GM19035 (cell line): Measurements from ENCODE around the gene COL5A3.
"Not testable (repeated sequence)": the region's sequence is repeated elsewhere in the genome, so short reads cannot be mapped to it uniquely, and the experiment has no call there.

Experiments
- ATAC-seq: cut with Tn5 transposase; IDR thresholded peaks from one replicate; pipeline ENCODE4 v1.9.1; 2021; ENCODE audit not compliant: unreplicated experiment

The COL5A3 gene

GRCh38 chr19:9972103-9972502 lies 38.2 kb downstream of the COL5A3 start:
- ATAC-seq = no peak

- ATAC-seq = no peak
Observed at GRCh38 chr19:9971166-9971897, 39.0 kb downstream of the COL5A3 start.

- no peak for ATAC-seq
Observed at GRCh38 chr19:9970481-9970880, 39.8 kb downstream of the COL5A3 start.

GRCh38 chr19:9969688-9969975 lies 40.7 kb downstream of the COL5A3 start:
- ATAC-seq = no peak

- ATAC-seq = no peak
Observed at GRCh38 chr19:9968820-9969687, 41.2 kb downstream of the COL5A3 start.

- no peak for ATAC-seq
Observed at GRCh38 chr19:9967326-9967725, 43.0 kb downstream of the COL5A3 start.

GRCh38 chr19:9966448-9966847 lies 43.9 kb downstream of the COL5A3 start:
- no peak for ATAC-seq

GRCh38 chr19:9966024-9966423 lies 44.3 kb downstream of the COL5A3 start:
- no peak for ATAC-seq

- no peak for ATAC-seq
Observed at GRCh38 chr19:9962623-9963290, 47.5 kb downstream of the COL5A3 start.

GRCh38 chr19:9961103-9961502 lies 49.2 kb downstream of the COL5A3 start:
- ATAC-seq = no peak

- no peak for ATAC-seq
Observed at GRCh38 chr19:9958379-9958821, 51.9 kb downstream of the COL5A3 start.

GRCh38 chr19:9956956-9957355 lies 53.3 kb downstream of the COL5A3 start:
- no peak for ATAC-seq

GRCh38 chr19:9953802-9954542 lies 56.3 kb downstream of the COL5A3 start:
- no peak for ATAC-seq

- no peak for ATAC-seq
Observed at GRCh38 chr19:9952276-9952675, 58.0 kb downstream of the COL5A3 start.

- ATAC-seq = no peak
Observed at GRCh38 chr19:9947441-9947840, 62.9 kb downstream of the COL5A3 start.

GRCh38 chr19:9946528-9947125 lies 63.7 kb downstream of the COL5A3 start:
- not testable (repeated sequence) for ATAC-seq

GRCh38 chr19:9945319-9945966 lies 64.9 kb downstream of the COL5A3 start:
- ATAC-seq = no peak

GRCh38 chr19:9943744-9944143 lies 66.6 kb downstream of the COL5A3 start:
- no peak for ATAC-seq

GRCh38 chr19:9941671-9942070 lies 68.6 kb downstream of the COL5A3 start:
- no peak for ATAC-seq

GRCh38 chr19:9941231-9941630 lies 69.1 kb downstream of the COL5A3 start:
- no peak for ATAC-seq
